Activated CD8-positive, alpha-beta memory T cell treated with anti-CD3 and anti-CD28 coated beads, Interleukin-2, amount 50 U/mL, for 24 hours (primary cell): ENCODE data around the gene IFNA17.
"Not testable (repeated sequence)": the region's sequence is repeated elsewhere in the genome, so short reads cannot be mapped to it uniquely, and the experiment has no call there.

Experiments
- DNase-seq: peaks from one replicate; pipeline ENCODE4 v3.0.0-alpha.2; 2020; ENCODE audit errors: extremely low read depth

IFNA17 gene

GRCh38 chr9:21210782-21211181, 17.2 kb downstream of the IFNA17 start:
- not testable (repeated sequence) for DNase-seq

GRCh38 chr9:21210311-21210710, 17.7 kb downstream of the IFNA17 start:
- DNase-seq, result no peak

GRCh38 chr9:21207043-21207442, 21.0 kb downstream of the IFNA17 start, which contains the start of gene IFNA10:
IFNA10 (minus strand) TSS chr9:21207143; CDS start chr9:21207097, 46 bp downstream.
- not testable (repeated sequence) for DNase-seq

- no peak for DNase-seq
These were observed 22.8 kb downstream of the IFNA17 start for GRCh38 chr9:21205204-21205603.

GRCh38 chr9:21202105-21202504, 25.9 kb downstream of the IFNA17 start, which contains the start of gene IFNA7:
IFNA7 (minus strand) TSS chr9:21202205; CDS start chr9:21202165, 40 bp downstream.
- DNase-seq, result not testable (repeated sequence)

GRCh38 chr9:21194867-21195776, 32.9 kb downstream of the IFNA17 start:
- DNase-seq, result not testable (repeated sequence)

GRCh38 chr9:21187487-21187886, 40.5 kb downstream of the IFNA17 start, which contains the start of gene IFNA4:
IFNA4 (minus strand) TSS chr9:21187587; CDS start chr9:21187531, 56 bp downstream.
- DNase-seq, result not testable (repeated sequence)

- DNase-seq, result not testable (repeated sequence)
These were observed 44.9 kb downstream of the IFNA17 start for GRCh38 chr9:21182810-21183736.
